GM19324 (cell line): ENCODE measurements around the gene DCAF6.
"Not testable (repeated sequence)": the region's sequence is repeated elsewhere in the genome, so short reads cannot be mapped to it uniquely, and the experiment has no call there.

Experiments used
- ATAC-seq: cut with Tn5 transposase; IDR thresholded peaks from one replicate; pipeline ENCODE4 v1.9.1; 2021; ENCODE audit warnings: mild to moderate bottlenecking, moderate library complexity; ENCODE audit not compliant: unreplicated experiment, low FRiP score

DCAF6 gene

DNA sequence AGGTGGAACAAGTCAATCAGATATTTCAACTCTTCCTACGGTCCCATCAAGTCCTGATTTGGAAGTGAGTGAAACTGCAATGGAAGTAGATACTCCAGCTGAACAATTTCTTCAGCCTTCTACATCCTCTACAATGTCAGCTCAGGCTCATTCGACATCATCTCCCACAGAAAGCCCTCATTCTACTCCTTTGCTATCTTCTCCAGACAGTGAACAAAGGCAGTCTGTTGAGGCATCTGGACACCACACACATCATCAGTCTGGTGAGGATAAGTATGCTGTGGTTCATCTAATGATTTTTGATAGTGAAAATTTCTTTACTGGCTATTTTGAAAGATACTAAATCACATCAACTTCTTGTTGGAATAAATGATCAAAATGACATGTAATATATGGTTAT lies 68.0 kb downstream of the DCAF6 start:
- ATAC-seq = no peak

DNA sequence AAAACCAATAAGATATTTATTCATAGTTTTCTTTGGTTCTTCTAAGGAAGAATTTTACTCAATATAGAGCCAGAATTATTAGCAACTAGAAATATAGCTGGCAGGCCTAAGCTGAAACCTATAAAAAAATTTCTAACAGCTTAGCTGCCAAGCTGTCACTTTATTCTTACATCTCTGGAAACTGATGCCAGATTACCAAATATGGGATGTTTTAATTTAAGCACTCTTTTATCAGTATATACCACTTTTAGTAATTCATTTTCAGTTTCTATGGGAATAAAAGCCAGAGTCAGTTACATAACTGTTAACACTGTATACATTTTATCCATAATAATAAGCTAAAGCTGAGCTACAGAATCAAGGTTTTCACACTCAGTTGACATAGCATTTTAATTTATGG lies 69.0 kb downstream of the DCAF6 start:
- no peak for ATAC-seq

DNA sequence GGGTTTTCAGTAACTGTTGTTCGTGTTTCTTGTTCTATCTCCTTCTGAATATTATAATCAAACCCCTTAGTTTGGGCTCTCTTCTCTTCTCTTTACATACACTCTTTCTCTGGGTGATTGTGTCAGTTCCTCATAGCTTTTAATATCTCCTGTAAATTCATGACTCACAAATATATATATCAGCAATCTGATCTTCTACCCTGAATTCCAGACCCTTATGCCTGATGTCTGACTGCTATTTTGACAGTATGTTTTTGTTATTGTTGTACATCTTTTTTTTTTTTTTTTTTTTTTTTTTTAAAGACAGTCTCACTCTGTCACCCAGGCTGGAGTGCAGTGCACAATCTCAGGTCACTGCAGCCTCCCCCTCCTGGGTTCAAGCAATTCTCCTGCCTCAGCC lies 71.2 kb downstream of the DCAF6 start:
- ATAC-seq = no peak

DNA sequence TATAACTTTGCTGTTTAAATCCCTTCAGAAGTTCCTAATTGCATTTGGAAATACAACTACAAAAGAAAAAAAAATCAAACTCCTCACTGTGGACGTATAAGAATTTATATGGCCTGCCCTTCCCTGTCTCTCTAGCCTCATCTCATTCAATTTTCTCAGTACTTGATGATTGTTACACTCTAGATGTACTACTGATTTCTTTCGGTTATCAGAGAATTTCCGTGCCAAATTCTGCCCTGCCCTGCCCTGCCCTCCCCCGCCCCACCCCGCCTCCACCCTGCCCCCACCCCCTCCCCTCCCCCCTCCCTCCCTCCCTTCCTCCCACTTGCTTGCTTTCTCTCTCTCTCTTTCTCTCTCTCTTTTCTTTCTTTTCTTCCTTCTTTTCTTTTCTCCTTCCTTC lies 72.1 kb downstream of the DCAF6 start:
- no peak for ATAC-seq

DNA sequence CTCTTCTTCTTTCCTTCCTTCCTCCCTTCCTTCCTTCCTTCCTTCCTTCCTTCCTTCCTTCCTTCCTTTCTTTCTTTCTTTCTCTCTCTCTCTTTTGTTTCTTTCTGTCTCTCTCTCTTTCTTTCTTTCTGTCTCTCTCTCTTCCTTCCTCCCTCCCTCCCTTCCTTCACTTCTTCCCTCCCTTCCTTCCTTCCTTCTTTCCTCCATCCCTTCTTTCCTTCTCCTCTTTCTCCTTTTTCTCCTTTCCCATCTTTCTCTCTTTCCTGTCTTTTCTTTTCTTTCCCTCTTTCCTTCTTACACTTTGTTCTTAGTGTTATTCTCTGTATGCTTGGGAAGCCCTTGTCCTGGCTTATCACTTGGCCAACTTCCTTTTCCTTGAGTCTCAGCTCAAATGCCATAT lies 72.8 kb downstream of the DCAF6 start:
- no peak for ATAC-seq

DNA sequence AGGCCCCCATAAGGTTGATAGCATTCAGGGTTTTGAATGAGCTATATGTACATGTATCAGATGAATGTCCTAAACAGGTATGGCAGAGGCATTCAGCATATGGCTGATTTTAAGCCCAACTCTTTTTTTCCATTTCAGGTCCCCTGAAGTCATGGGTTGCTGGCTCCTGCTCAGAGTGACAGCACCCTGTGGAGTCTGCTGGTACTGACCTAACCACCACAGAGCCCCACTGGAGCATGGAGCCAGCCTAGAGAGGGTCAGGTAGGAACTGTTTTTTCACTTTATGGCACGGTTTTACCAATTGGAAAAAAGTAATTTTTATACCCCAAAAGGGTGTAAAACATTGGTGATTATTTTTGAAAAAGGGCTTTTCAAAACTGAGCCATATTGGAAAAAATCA lies 82.9 kb downstream of the DCAF6 start:
- no peak for ATAC-seq

DNA sequence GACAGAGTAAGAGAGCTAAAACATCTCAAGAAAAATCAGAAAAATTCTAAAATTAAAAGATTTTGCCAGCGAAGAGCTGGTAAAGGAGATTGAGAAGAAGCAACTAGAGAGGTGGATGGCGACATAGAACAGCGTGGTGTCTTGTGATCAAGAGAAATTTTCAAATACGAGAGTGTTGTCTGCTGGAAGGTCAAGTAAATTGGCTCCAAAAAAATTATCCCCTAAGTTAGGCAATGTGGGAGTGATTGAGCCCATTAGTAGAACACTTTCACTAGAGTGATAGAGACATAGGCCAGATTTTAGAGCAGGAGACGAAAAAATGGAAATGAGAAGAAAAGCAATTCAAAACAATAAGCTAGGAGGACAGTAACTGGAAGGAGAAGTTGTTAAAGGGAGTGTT lies 94.7 kb downstream of the DCAF6 start:
- no peak for ATAC-seq

DNA sequence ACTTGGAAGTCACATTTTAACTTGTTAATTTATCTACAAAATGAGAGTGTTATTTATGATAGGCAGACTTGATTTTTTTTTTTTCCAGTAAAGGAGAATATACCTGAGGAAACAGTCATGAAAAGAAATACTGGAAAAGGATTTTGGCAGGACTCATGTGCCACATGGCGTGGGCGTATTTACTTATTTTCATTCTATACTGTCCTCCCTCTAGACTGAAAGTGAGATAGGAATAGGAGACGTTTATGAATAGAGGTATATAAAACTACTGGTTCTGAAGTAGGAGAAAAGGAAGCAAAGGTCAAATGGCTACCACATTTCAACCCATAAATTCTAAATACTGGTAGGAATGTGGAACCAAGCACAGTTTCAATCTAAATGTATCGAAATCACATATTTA lies 95.1 kb downstream of the DCAF6 start:
- ATAC-seq = no peak

DNA sequence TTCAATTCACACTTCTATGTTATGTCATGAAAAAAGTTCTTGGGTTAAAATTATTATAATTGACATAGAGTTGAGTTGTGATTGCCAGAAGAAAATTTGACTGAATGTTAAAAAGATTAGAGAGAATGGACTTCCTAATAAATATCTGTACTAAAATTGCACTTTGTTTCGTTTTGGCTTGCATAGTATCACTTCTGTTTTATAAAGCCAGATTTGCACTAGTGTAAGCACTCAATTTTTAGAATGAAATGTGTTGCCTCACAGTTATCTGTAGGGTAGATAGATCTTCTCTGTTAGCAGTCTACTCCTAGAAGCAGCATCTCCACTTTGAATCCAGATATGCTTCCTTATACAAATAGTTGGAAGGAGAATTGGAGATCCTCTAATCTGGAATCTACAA lies 95.5 kb downstream of the DCAF6 start:
- ATAC-seq = no peak

DNA sequence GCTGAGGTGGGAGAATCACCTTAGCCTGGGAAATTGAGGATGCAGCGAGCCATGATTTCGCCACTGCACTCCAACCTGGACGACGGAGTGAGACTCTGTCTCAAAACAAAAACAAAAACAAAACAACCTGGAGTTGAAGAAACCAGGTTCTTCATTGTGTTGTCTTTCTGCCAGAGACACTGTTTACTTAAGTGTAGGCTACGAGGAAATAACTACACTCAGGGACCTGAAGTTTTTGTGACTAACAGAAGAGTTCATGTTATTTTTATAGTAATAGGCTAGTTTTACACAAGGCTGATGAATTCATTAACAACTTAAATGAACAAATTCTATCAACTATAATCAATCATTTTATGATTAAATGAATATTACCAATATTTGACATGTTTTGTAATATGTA lies 98.9 kb downstream of the DCAF6 start:
- no peak for ATAC-seq

DNA sequence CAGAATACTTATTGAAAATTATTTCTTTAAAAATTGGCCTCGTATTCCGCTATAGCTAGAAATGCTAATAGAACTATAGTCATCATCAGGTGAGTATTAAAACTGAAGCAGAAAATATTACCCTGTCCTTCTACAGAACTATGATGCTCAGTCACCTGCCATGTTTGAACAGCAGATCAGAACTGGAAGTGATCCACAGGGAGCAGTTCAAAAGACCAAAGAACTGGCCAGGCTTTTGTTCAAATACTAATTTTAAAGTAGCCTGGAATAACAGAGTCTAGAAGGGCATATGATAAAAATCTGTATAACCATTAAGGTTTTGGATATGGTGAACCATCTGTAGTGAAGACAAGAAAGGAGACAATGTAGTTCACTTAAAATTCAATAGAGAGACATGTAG lies 105.9 kb downstream of the DCAF6 start:
- ATAC-seq = no peak

DNA sequence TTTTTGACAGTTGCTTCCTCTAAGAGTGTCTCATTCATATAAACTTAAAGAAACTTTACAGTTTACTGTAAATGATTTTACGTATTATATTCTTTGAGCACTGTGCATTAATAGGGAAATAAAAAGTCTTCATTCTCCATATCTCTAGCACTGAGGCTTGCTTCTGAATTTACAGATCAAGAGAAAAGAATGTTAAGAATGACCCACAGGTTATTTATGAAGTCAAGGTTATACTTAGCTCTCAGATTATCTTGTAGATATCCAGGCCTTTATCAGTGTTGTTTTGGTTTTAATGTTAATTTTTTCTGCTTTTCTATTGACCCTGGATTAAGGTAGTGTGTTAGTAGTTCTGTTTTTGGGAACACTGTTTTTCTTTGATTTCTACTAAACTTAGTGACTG lies 108.8 kb downstream of the DCAF6 start:
- no peak for ATAC-seq

DNA sequence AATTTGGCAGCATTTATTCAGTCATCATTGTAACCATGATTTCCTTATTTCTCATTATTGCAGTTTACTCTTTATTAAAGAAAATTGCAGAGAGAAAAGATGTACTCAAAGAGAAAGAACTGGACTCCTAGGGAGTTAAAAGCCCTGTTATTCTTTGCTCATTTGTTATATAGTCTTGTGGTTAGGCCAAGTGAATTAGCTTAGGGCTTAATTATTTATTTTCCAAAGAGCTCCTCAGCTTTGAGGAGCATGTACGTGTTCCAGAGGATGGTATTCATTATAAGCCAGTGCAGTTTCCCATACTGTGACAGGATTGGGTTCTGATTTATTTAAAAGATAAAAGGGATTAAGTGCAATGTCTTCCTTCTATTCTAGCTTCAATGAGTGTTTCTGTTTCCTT lies 113.8 kb downstream of the DCAF6 start:
- no peak for ATAC-seq

DNA sequence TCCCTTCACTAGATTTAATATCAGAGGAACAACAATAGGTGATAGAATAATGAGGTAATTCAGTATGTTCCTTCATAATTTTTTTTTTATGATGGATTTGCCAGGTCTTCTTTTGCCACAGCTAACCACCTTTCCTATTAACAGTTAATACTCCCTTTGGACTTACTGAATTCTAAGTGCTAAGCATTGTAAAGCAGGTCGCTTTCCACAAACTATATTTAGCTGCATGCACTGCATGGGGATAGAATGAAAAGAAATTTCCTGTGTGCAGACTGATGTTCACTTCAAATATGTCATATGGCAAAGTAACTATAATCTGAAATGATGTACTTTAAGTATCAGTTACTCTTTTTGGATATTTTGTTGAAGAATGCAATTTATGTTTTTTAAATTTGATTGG lies 114.4 kb downstream of the DCAF6 start:
- no peak for ATAC-seq

DNA sequence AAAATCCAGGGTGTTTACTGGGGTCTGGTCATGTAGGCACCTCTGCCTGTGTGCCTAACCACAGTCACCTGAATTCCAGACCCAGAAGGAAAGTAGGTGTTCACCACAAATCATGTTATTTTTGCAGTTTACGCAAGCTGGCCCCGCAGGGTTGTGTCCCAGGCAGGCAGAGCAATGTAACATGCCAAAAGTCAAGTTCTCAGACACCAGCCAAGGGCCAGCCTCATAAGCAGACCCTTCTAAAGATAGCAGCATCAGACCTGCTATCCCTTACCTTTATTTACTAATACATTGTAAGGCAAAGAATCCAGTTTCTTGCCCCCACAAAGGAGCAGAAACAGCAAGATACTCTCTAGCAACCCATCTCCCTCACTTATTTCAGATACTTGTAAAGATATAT lies 117.2 kb downstream of the DCAF6 start:
- no peak for ATAC-seq

DNA sequence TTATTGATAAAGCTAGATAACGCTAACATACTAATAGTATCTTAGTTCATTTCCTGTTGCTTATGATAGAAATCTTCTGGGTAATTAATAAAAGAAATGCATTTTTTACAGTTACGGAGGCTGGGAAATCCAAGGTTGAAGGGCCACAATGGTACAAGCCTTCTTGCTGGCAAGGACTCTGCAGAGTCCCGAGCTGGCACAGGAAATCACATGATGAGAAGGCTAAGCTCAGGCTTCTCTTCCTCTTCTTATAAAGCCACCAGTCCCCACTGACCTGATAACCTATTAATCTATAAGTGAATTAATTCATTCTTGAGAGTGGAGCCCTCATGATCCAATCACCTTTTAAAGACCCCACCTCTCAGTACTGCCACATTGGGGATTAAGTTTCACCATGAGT lies 117.6 kb downstream of the DCAF6 start:
- no peak for ATAC-seq

DNA sequence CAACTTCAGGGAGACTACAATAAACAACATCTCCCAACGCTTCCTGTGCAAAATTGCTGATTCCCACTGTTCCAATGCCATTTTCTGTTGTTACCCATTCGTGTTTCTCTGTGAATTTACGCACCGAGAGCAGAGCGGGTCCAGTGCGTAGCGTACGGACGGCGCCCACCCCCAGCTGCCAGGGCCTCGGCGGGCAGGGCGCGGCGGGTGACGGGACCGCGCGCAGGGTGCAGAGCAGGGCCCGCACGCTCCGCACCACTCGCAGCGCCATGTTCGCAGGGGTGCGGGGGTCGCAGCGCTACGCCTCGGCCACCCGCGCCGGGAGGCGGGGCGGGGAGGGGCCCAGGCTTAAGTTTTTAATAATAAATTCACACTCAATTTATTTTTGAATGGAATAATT lies 119.7 kb downstream of the DCAF6 start:
- not testable (repeated sequence) for ATAC-seq

DNA sequence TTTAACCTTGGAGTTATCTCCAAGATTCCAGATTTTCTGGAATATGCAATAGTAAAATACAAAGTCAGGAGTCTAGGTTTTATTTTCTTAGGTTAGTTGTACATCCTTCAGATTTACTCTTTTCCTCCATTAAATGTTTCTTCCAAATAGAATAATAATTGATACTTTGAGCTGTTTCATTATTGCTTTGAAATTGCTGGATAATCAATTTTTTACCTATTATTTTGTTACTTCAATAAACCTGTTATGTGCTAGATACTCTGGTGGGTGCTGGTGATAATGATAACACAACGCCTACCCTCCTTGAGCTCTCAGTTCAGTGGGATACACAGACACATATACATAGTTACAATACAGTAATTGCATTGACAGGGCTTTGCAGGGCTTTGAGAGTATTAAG lies 120.9 kb downstream of the DCAF6 start:
- ATAC-seq = no peak

DNA sequence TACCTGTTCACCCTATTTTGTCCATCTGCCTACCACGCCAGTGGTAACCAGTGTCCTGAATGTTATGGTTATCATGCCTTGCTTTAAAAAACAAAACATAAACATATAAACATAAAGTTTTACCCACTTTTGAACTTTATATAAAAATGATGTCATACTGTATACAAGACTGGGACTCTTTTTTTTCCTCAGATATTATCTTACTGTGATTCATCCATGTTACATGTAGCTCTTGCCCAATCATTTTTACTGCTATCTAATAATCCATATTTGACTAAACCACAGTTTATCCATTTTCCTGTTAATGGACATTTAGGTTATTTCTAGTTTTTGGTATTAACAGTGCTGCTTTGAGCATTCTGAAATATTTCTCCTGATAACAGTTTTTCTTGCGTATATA lies 121.4 kb downstream of the DCAF6 start:
- no peak for ATAC-seq

DNA sequence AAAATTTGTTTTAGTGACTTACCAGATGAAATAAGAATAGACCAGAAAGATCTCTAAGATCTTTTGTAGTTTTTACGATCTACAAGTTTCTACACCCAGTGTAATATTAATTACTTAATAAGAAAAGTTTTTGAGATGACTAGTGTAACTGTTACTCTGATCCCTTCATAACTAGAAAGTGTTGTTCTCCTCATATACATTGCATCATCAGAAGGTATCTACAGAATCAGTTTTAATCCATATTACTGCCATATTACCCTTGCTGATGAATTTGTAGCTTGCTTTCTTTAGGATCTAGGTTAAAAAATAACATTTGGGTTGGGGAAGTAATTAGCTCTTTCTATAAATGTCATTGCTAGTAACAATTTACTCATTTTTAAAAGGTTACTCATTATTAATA lies 127.7 kb downstream of the DCAF6 start:
- ATAC-seq = no peak

DNA sequence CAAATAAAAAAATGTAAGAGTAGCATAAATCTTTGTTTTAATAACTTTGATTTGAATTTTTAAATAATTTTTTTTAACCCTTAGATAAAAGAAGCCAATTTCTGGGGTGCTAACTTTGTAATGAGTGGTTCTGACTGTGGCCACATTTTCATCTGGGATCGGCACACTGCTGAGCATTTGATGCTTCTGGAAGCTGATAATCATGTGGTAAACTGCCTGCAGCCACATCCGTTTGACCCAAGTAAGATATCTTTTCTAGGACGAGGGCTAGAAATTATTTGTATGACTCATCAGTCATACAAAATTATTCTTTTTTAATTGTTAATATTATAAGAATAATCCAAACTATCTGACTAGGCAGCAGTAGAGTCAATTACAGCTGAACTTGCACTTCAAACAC lies 129.0 kb downstream of the DCAF6 start:
- ATAC-seq = no peak

DNA sequence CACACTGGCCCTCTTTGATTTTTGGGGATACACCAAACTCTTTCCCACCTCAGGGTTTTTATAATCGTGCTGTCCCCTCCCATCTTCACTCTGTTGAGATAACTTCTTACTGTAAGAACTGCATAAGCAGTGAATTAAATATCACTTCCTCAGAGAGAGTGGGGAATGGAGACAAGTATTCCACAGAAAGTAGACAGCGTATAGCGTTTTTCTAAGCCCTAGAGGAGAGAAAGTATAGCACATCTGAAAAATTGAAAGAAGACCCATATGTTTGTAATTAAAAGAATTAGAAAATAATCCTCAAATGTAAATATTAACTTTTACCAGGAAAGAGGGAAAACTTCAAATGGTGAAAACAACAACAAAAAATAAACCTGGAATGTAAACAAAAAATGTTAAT lies 132.9 kb downstream of the DCAF6 start:
- no peak for ATAC-seq

DNA sequence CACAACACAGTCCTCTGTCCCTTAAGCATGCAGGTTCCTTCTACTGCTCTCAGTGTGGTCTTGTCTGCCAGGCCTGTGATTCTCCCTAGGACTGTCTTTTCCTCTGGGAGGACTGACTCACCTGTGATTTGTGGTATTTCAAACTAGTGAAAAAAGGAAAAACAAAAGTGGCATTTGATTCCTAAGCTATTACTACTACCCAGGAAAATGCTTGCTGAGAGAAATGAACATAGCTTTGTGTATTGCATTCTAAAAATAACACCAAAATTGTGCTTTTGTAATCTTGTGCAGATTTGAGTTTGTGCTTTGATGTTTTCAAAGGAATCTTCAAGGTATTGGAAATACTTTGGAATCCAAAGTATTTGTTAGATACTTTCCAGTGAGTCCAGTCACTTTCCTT lies 143.3 kb downstream of the DCAF6 start:
- ATAC-seq = no peak
